NT2/D1 (cell line): ENCODE data around the gene IPCEF1.

Experiments
- DNase-seq: peaks from one replicate; pipeline ENCODE4 v3.0.0-alpha.2; 2011; ENCODE audit warnings: low read depth, low spot score
- H3K27me3 ChIP-seq: 2 replicates; pipeline ENCODE4 v1.6.0; 2011; ENCODE audit warnings: mild to moderate bottlenecking; ENCODE audit not compliant: insufficient read length, insufficient read depth
- H3K36me3 ChIP-seq: 2 replicates; pipeline ENCODE4 v1.6.1; 2011; ENCODE audit warnings: mild to moderate bottlenecking, low read length, mixed read lengths; ENCODE audit not compliant: insufficient read depth, insufficient read length
- H3K4me1 ChIP-seq: 2 replicates; pipeline ENCODE4 v1.5.1; 2011; ENCODE audit not compliant: insufficient read depth, insufficient read length
- H3K4me3 ChIP-seq: 2 replicates; pipeline ENCODE4 v1.5.1; 2011; ENCODE audit warnings: low read depth; ENCODE audit not compliant: insufficient read length
- H3K9ac ChIP-seq: 2 replicates; pipeline ENCODE4 v1.6.0; 2011; ENCODE audit warnings: low read depth; ENCODE audit not compliant: insufficient read length
- H3K9me3 ChIP-seq: 2 replicates; pipeline ENCODE4 v1.5.1; 2011; ENCODE audit warnings: mild to moderate bottlenecking, low read length; ENCODE audit not compliant: insufficient read depth
- SUZ12 ChIP-seq: IDR thresholded peaks from 2 replicates; pipeline ENCODE4 v1.6.1; 2011; ENCODE audit not compliant: insufficient read length, insufficient read depth; ENCODE audit errors: extremely low read depth
- YY1 ChIP-seq: IDR thresholded peaks from 2 replicates; pipeline ENCODE4 v1.6.1; 2011; ENCODE audit not compliant: insufficient read length, insufficient read depth
- ZNF274 ChIP-seq: IDR thresholded peaks from 2 replicates; pipeline ENCODE4 v1.6.1; 2011; ENCODE audit warnings: mild to moderate bottlenecking, low read depth, low read length

Gene IPCEF1

DNA sequence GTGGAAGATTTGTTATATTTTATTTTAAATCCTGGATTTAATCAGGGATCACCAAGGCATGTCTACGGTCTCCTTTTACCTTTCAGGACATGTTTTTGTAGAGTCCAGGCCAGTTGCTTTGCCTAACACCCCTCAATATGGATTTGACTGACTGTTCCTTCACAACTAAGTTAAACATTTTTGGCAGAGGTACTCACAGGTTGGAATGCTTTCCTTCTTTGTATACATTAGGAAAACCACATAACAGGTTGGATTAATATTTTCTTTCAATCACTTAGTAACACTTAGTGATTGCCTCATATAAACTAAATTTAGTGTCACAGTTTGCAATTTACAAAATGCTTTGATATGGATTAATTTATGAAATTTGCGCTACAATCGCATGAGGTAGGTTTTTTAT lies 64.5 kb downstream of the IPCEF1 start:
- Histone ChIP-seq H3K4me1 (no peaks in the 10 kb centered on the region), H3K4me3 (no peak overlapping the region), H3K36me3 (no peaks in the 10 kb centered on the region), H3K9me3 (no peaks in the 10 kb centered on the region), H3K9ac (no peak overlapping the region), H3K27me3 (no peaks in the 10 kb centered on the region)
- DNase-seq = no peak
- no peak for TF ChIP-seq ZNF274
- TF ChIP-seq SUZ12 = no peak
- TF ChIP-seq YY1 = no peak

DNA sequence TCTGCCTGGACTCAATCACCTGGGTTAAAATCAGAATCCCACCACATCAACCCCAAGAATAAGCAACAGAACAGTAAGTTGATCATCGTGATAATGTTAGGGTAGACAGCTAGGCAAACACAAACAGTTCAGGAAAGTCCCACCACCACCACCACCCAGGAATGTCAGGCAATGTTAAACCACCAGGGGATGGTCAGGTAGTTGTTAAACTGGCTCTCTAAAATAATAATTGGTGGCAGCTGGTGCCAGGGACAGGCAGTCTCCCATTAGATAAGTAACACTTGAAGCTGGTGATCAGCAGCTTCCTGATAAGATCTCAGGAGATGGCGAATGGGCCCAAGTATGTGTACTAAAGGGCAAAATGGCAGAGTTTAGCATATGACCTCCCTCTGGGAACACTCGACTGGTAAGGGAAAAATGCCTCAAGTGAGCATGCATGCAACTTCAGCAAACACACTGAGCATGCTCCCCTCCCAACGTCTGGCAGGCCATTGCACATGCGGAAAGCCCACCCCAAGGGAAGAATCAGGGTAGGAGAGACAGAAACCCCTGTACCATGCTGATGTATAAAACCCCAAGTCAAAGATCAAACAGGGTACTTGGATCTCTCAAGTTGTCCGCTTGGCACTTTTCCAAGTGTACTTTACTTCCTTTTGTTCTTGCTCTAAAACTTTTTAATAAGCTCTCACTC lies 66.6 kb downstream of the IPCEF1 start:
- H3K36me3 ChIP-seq = no peaks in the 10 kb centered on the region
- H3K27me3 ChIP-seq = no peaks in the 10 kb centered on the region
- no peak overlapping the region for H3K4me3 ChIP-seq
- H3K9ac ChIP-seq = no peak overlapping the region
- DNase-seq = no peak
- H3K9me3 ChIP-seq = no peaks in the 10 kb centered on the region
- H3K4me1 ChIP-seq = no peaks in the 10 kb centered on the region
- TF ChIP-seq YY1 (no peak), SUZ12 (no peak), ZNF274 (no peak)

DNA sequence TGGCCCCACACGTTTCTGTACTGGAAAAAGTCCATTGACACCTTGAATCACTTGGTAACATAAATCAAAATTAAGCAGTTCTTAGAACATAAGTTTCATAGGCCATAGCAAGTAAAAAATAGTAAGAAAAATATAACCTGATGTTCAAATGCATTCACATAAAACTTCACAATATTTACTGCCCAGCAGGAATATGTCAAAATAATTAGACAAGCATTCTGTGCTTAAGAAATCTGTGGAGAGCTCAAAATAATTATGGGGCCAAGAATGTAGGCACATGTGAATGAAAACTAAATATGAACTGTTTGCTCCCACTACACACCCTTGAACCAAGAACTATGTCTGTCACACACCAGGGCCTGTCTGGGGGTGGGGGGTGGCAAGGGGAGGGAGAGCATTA lies 70.8 kb downstream of the IPCEF1 start:
- Histone ChIP-seq H3K4me3 (no peak overlapping the region), H3K9ac (no peak overlapping the region), H3K36me3 (no peaks in the 10 kb centered on the region), H3K9me3 (no peaks in the 10 kb centered on the region), H3K27me3 (no peaks in the 10 kb centered on the region), H3K4me1 (no peaks in the 10 kb centered on the region)
- TF ChIP-seq SUZ12 (no peak), YY1 (no peak), ZNF274 (no peak)
- no peak for DNase-seq

DNA sequence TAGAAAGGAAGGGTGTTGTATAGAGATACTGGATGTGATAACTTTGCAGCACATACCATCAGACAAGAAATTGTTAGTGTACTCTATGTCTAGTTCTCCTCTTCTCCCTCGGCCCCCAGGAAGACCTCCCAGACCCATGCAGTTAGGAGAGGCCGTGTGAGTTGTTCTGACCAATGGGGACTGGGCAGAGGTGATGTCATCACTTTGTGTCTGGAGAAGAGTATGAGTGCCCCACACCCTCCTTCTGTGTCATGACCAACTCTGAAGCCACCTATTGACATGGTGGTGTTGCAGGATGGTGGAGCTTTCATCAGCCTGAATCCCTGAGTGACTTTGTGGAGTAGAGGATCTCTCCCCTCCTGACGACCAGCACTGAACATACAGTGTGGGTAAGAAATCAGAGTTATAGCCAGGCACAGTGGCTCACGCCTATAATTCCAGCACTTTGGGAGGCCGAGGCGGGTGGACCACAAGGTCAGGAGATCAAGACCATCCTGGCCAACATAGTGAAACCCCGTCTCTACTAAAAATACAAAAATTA lies 72.2 kb downstream of the IPCEF1 start:
- Histone ChIP-seq H3K4me1 (no peaks in the 10 kb centered on the region), H3K4me3 (no peak overlapping the region), H3K9me3 (no peaks in the 10 kb centered on the region), H3K9ac (no peak overlapping the region), H3K36me3 (no peaks in the 10 kb centered on the region), H3K27me3 (no peaks in the 10 kb centered on the region)
- no peak for DNase-seq
- TF ChIP-seq ZNF274 (no peak), SUZ12 (no peak), YY1 (no peak)

DNA sequence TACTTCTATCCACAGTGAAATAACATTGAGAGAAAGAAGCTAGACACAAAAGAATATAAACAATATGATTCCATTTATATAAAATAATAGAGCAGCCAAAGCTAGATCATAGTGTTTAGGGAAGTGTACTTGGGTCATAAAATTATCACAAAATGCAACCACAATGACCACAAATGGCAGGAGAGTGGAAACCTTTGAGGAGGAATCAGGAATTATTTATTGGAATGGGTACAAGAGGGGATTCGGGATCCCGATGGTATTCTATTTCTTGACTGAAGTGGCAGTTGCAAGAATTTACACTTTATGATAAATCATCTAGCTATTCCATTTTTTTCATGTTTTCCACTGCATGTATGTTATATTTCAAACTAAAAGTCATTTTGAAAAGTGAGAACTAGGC lies 76.1 kb downstream of the IPCEF1 start:
- DNase-seq = no peak
- no peaks in the 10 kb centered on the region for H3K36me3 ChIP-seq
- H3K9me3 ChIP-seq = no peaks in the 10 kb centered on the region
- no peak overlapping the region for H3K4me3 ChIP-seq
- H3K9ac ChIP-seq = no peak overlapping the region
- no peaks in the 10 kb centered on the region for H3K27me3 ChIP-seq
- H3K4me1 ChIP-seq = no peaks in the 10 kb centered on the region
- TF ChIP-seq SUZ12 (no peak), YY1 (no peak), ZNF274 (no peak)

DNA sequence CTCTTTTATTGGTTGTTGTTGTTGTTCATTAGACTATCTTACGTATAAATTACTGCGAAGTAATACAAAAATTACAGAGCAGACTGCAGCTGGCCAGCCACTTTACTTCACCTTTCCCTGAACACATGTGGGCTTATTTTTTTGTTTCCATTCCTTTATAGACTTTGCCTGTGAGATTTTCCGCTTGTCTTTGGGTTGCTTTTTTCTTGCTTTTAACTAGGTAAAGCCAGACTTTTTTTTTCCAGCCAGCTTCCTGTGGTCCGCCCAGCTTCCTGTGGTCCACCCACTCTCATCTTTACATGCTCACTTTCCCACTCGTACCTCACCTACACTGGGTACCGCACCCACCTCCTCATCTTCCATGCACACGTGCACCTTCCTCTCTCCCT lies 79.0 kb downstream of the IPCEF1 start:
- TF ChIP-seq ZNF274 = no peak
- TF ChIP-seq YY1 = no peak
- no peak for TF ChIP-seq SUZ12
- no peak for DNase-seq
- Histone ChIP-seq H3K27me3 (no peaks in the 10 kb centered on the region), H3K9ac (no peak overlapping the region), H3K36me3 (no peaks in the 10 kb centered on the region), H3K4me1 (no peaks in the 10 kb centered on the region), H3K4me3 (no peak overlapping the region), H3K9me3 (no peaks in the 10 kb centered on the region)

DNA sequence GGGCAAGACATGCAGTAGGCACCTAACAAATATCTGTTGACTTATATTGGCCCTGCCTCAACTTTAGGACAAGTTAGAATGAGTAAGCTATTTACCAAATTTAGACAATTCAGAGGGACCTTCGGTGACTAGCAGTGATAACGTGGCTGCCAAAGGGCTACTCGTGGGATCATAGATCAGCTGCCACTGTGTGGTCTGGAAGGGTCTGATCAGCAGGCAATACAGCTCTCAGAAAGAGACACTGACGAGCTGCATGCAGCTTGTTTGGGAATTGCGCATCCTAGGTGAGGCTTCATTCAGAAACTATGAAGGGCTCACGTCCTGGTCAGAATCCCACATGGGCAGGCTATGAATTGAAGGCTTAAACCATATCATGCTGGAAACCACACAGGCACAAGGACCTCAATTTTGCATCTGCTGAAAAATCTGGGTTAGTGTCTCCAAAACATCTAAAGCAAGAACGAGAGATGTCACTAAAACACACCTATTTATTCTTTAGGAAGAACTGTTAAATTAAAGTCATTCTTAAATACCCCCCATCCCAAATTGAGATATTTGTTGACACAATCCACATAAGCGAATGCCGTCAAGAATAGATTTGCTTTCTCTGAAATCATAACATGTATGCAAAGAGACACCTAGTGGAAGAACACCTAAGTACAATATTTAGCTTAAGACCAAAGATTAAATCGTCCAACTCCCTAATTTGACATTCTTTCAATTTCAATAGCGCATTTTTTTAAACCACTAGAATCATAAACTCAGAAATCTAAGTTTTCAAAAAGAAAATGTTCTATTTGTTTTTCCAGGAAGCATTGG lies 79.6 kb downstream of the IPCEF1 start:
- Histone ChIP-seq H3K4me1 (no peaks in the 10 kb centered on the region), H3K27me3 (no peaks in the 10 kb centered on the region), H3K36me3 (no peaks in the 10 kb centered on the region), H3K9me3 (no peaks in the 10 kb centered on the region), H3K9ac (no peak overlapping the region), H3K4me3 (no peak overlapping the region)
- no peak for TF ChIP-seq ZNF274
- no peak for TF ChIP-seq YY1
- no peak for TF ChIP-seq SUZ12
- DNase-seq = no peak
